Keratinocyte (primary cell): ENCODE data around the gene GTF2H4.

Experiments used
- CTCF ChIP-seq, 3 experiments: IDR thresholded peaks in 1 of 3; conservative IDR thresholded peaks in 1 of 3; optimal IDR thresholded peaks in 1 of 3; 2 replicates in 2 of 3; 3 replicates in 1 of 3; pipeline versions ENCODE3 to v1.5.1; 2011; ENCODE audit warnings: low read length in 3 of 3, mild to moderate bottlenecking in 3 of 3, moderate library complexity in 2 of 3, control low read depth in 1 of 3, inconsistent platforms in 1 of 3; ENCODE audit not compliant: insufficient read depth in 2 of 3; ENCODE audit errors: extremely low read depth in 1 of 3
- EZH2 ChIP-seq: IDR thresholded peaks from one replicate; pipeline ENCODE4 v1.6.1; 2012; ENCODE audit warnings: inconsistent platforms, mild to moderate bottlenecking, low read length, moderate library complexity

GRCh38 chr6:30885999-30886896, 21.8 kb upstream of the GTF2H4 start:
- no peak for TF ChIP-seq EZH2
- no peak for TF ChIP-seq CTCF (optimal IDR thresholded peaks at IDR 0.05 in 1 of 3, IDR thresholded peaks at IDR 0.05 in 1 of 3, conservative IDR thresholded peaks at IDR 0.05 in 1 of 3; ENCODE audit: extremely low read depth in 1 of 3, insufficient read depth in 2 of 3, low read length in 3 of 3)
